ENCODE results near the gene PATZ1. TPM values are rescaled to one million over a fixed set of nuclear protein-coding genes. Genes with fewer than 3 reads are reported as not detected.

PATZ1 gene
- polyA plus RNA-seq, 2 of the 4 experiments (the other 2 are of a cell fraction): 16.4 to 18.2 TPM

DNA sequence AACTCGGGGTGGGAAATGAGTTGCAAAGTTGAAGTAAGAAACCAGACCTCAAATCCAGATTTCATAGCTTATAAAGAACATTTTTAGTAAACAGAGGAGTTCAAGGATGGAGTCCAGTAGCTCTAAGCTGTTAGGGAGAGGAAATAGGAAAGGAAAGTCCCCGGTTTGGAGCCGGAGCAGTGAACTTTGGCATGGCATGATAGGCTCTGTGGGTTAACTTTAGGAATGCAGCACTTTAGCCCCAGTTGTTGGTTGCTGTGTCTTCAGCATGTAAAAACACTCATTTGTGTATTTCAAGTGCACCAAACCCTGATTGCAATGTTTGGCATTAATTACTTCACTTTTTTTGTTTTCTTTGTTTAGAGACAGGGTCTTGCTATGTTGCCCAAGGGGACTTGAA lies 45.2 kb downstream of the PATZ1 start:
- peaks cover 5% of the 10 kb centered on the region; the same call in 2 of the 3 replicates for H3K4me1 ChIP-seq
- H3K9me3 ChIP-seq: no peaks in the 10 kb centered on the region
- no peak overlapping the region for H3K4me3 ChIP-seq
- 60% methylated on average over 3 of the region's 3 CpGs for WGBS (ENCODE audit: missing lambda C conversion rate)
- no peak overlapping the region for H3K27ac ChIP-seq
- ChIA-PET CTCF (interaction anchor here (1.3 to 1.7 kb wide), 4 partner anchors 8 to 44 kb away, joined by 4 to 12 read pairs (median 8); partner anchors contain the start of gene PIK3IP1), POLR2A (no interaction called here)
- no peak for FAIRE-seq
- ATAC-seq: no peak
- H3K4me2 ChIP-seq: no peak overlapping the region
- no peak for DNase-seq (ENCODE audit: low read depth in 1 of 2, low spot score in 1 of 2)
- TF ChIP-seq RAD21 (conservative IDR thresholded peaks at IDR 0.05 in 1 of 2, IDR thresholded peaks at IDR 0.05 in 1 of 2): no peak
- no peak for TF ChIP-seq ZNF302 (CRISPR knock-in tag; IDR thresholded peaks at IDR 0.05)
- no peak for TF ChIP-seq REST (IDR thresholded peaks at IDR 0.05)
- TF ChIP-seq ELK1 (IDR thresholded peaks at IDR 0.05; ENCODE audit: low read depth, low read length): no peak
- TF ChIP-seq KDM1A (IDR thresholded peaks at IDR 0.05; ENCODE audit: low read depth): no peak
- TF ChIP-seq E2F6 (IDR thresholded peaks at IDR 0.05; ENCODE audit: borderline replicate concordance, low read depth): no peak
- TF ChIP-seq HOXB5 (CRISPR knock-in tag; IDR thresholded peaks at IDR 0.05): no peak
- TF ChIP-seq HDAC2 (IDR thresholded peaks at IDR 0.05): no peak
- no peak for TF ChIP-seq CHD2 (IDR thresholded peaks at IDR 0.05; ENCODE audit: low read length, partially characterized antibody)
- TF ChIP-seq, protein P1, sequence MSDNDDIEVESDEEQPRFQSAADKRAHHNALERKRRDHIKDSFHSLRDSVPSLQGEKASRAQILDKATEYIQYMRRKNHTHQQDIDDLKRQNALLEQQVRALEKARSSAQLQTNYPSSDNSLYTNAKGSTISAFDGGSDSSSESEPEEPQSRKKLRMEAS (IDR thresholded peaks at IDR 0.05): no peak
- TF ChIP-seq RARB (CRISPR knock-in tag; IDR thresholded peaks at IDR 0.05): no peak
- no peak for TF ChIP-seq JUNB (IDR thresholded peaks at IDR 0.05)
- no peak for TF ChIP-seq TP53 (CRISPR knock-in tag; IDR thresholded peaks at IDR 0.05)
- no peak for TF ChIP-seq CBX8 (IDR thresholded peaks at IDR 0.05)
- TF ChIP-seq KDM5A (IDR thresholded peaks at IDR 0.05): no peak
- no peak for TF ChIP-seq HOXA7 (CRISPR knock-in tag; IDR thresholded peaks at IDR 0.05)
- no peak for TF ChIP-seq SMC3 (IDR thresholded peaks at IDR 0.05)

DNA sequence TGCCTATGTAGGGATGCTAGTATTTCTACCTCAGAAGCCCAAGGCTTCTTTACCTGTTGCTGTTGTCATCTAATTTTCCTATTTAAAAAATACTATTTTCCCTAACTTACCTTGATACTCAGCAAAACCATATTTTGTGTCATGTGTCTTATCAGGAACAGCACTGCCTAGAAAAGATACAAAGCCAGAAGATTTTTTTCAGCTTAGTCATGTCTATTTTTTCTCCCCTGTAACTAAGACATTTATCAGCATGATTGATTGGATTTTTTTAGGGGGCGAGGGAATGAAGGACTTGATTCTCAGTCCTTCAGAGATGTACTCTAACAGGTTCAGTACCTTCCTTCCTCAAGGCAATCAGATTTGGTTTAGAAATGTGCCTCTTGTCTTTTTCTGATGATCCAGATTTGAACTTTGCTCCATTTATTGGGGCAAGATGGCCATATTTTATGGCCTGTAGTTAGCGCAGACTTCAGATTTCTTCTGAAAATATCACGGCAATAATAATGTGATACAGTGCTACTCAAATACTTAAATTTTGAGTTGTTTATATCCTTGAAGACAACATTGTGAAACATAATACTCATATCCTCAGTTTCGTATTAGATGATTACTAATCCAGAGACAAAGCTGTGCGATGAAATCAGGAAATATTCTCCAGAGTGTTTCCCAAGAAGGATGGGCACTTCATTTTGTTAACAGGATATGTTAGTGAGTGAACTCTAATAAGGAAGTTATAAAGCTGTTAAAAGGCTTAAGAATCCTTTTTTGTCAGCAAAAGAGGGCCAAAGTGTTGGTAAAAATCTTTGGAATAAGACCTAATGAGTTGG lies 50.1 kb downstream of the PATZ1 start:
- DNase-seq (ENCODE audit: low read depth in 1 of 2, low spot score in 1 of 2) (no peak), FAIRE-seq (no peak), ATAC-seq (no peak)
- no peaks in the 10 kb centered on the region for H3K9me3 ChIP-seq
- ChIA-PET CTCF (interaction anchor here (0.5 to 1.4 kb wide), 3 partner anchors 18 to 935 kb away, joined by 3 to 9 read pairs (median 5); no protein-coding TSS in a partner anchor), POLR2A (no interaction called here)
- H3K4me2 ChIP-seq: no peak overlapping the region; the same call in 2 of the 3 replicates
- no peak overlapping the region for H3K27ac ChIP-seq
- 82% methylated on average over 5 of the region's 5 CpGs for WGBS (ENCODE audit: missing lambda C conversion rate)
- no peak overlapping the region for H3K4me3 ChIP-seq
- H3K4me1 ChIP-seq: peaks cover 21% of the 10 kb centered on the region
- no peak for TF ChIP-seq CHD2 (IDR thresholded peaks at IDR 0.05; ENCODE audit: low read length, partially characterized antibody)
- TF ChIP-seq, protein P2, sequence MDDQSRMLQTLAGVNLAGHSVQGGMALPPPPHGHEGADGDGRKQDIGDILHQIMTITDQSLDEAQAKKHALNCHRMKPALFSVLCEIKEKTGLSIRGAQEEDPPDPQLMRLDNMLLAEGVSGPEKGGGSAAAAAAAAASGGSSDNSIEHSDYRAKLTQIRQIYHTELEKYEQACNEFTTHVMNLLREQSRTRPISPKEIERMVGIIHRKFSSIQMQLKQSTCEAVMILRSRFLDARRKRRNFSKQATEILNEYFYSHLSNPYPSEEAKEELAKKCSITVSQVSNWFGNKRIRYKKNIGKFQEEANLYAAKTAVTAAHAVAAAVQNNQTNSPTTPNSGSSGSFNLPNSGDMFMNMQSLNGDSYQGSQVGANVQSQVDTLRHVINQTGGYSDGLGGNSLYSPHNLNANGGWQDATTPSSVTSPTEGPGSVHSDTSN (IDR thresholded peaks at IDR 0.05): no peak
- TF ChIP-seq CBX8 (IDR thresholded peaks at IDR 0.05): no peak

Data from A549 (cell line).